ENCODE data around the gene MIXL1.
"Not testable (repeated sequence)": the region's sequence is repeated elsewhere in the genome, so short reads cannot be mapped to it uniquely, and the experiment has no call there.

Gene MIXL1

DNA sequence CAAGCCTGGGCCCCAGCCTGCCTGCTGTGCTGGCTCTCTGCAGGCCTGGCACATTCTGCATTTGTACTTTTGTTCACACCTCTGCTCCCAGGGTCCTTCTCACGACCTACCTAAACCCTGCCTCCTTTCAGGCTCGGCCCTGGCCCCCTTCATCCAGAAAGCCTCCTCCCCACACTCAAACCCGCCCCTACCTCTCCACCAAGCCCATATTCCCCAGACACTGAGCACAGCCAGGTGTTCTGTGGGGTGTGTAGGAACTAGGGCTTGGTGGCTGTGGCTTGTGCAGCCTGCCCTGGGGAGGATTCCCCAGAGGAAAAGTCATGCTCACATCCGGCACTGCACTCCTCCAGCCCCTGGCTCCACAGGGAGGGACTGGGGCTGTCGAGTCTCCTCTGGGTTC is 8.2 kb upstream of the MIXL1 start:
- no peak for DNase-seq (ENCODE audit: low read depth in 2 of 2)

DNA sequence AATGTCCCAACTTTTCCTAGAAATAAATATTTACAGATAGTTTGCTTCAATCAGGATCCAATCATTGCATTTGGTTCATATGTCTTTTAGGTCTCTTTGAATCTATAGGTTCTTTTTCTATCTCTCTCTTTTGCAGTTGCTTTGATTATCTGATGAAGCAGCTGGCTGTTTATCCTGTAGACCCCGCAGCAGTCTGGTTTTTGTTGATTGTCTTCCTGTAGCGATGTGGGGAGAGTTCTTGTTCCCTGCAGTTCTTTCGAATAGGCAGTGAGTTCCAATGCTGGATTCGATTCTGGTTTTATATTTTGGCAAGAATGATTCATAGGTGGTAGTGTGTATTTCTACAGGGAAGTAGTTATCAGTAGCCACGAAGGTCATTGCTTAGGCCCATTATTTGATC is 7.4 kb upstream of the MIXL1 start:
- DNase-seq (ENCODE audit: low read depth in 2 of 2) = no peak

- DNase-seq (ENCODE audit: low read depth in 2 of 2) = no peak
Observed at GRCh38 chr1:226217273-226217672, 6.2 kb upstream of the MIXL1 start.

DNA sequence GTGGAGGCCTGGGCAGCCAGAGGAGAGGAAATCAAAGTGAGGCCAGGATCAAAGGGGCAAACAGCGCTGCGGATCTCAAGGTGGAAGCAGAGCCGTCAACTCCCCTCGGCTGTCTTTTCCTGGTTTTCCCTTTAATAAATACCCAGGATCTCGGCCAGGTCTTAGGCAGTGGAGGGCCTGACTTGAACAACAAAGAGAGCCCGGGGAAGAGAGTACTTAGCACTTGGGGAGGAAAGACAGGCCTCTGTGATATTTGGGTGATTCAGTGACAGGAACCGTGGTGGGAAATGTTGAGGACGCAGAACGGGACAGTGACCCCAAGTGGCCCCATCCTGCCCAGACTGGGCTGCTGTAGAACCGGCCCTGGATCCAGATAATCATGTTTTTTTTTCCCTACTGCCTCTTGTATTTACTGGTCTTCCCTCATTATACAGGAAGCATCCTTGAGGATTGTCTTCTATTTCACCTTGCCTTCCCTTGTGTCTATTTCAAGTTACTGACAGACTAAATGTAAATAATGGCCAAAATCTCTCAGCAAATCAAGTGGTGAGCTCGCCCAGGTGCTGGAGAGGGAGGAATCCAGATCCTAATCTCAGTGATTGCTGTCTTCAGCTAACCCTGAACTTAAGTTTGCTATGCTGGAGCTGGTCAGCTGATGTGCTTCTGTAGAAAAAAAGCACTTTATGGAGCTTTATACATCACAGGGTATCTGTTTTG is 2.8 kb upstream of the MIXL1 start:
- DNase-seq (ENCODE audit: low read depth in 2 of 2) = no peak

DNA sequence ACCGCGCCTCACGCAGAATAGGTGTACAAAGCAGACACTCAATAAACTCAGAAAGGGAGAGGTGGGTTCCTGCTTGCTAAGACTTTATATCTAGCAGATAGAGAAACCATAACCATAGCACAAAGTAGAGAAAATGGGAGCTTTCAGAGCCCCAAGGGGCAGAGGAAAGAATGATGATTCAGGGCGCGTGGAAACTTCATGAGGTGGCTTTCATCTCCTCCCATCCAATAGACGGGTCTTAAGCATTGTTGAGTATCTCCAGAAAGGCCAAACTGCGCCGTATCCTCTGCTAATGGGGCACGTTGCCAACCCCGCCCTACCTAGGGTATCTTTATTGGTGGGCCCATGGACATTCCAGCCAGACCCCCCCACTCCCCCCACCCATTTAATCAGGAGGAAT is 778 bp upstream of the MIXL1 start:
- DNase-seq (ENCODE audit: low read depth in 2 of 2) = no peak

DNA sequence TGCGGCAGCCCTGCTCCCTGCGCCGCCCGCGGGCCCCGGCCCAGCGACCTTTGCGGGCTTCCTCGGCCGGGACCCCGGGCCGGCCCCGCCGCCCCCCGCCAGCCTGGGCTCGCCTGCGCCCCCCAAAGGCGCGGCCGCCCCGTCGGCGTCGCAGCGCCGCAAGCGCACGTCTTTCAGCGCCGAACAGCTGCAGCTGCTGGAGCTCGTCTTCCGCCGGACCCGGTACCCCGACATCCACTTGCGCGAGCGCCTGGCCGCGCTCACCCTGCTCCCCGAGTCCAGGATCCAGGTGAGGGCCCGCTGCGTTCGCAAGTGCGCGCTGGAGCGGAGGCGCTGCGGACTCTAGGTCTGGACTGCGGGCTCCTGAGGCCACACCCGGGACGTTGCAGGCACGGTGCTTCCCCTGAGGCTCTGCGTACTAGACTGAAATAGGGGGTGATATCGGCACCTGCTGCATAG is 351 bp downstream of the MIXL1 start:
- no peak for DNase-seq (ENCODE audit: low read depth in 2 of 2)

DNA sequence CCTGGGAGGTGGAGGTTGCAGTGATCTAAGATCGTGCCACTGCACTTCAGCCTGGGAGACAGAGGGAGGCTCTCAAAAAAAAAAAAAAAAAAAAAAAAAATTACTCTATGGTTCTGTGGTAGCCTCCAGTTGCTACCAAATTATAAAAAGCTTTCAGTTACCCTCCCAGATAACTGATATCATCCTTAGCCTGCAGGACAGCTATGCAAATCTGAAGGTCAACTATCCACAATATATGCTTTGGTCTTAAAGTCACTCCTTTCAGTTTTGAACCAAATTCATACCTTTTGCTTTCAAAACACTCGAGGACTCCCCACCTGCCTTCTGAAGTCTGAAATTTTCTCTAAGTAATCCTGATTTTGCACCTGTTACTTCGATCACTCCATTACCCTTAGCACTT is 3.1 kb downstream of the MIXL1 start:
- no peak for DNase-seq (ENCODE audit: low read depth in 2 of 2)

DNA sequence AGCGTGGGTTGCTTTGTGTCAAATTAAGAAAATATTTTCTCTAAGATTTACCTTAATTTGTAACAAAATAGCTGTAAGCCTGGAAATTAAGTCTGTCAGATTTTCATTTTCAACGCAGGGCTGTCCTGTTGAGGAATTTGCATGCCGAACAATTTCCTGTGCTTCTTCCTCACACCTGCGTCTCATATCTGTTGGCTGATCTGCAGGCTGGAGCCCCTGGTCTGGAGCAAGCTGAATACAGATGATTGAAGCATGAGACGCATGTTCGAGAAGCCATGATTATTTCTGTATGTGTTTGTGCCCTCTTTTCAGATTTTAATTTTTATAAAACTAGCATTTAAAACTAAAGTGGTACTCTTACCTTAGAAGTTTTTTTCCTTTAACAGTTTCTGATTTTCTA is 9.8 kb downstream of the MIXL1 start:
- no peak for DNase-seq (ENCODE audit: low read depth in 2 of 2)

DNA sequence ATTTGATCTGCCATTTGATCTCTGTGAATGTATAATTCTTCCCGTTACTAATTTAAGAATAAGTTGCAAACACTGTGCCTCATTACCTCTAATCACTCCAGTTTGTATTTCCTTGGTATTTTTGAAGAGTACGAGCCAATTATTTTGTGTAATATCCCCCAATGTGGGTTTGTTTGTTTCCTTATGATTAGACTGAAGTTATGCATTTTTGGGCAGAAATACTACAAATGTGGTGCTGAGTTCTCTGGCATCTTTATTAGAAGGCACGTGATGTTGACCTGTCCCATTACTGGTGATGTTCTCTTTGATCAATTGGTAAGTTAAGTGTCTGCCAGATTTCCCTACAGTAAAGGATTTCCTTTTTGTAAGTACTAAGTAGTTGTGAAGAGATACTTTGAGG is 10.3 kb downstream of the MIXL1 start:
- no peak for DNase-seq (ENCODE audit: low read depth in 2 of 2)

- no peak for DNase-seq (ENCODE audit: low read depth in 2 of 2)
Observed at GRCh38 chr1:226236826-226237225, 13.4 kb downstream of the MIXL1 start.

GRCh38 chr1:226239421-226239820 is 16.0 kb downstream of the MIXL1 start:
- DNase-seq (ENCODE audit: low read depth in 2 of 2) = no peak

- DNase-seq (ENCODE audit: low read depth in 2 of 2) = no peak
Observed at GRCh38 chr1:226248091-226248490, 24.6 kb downstream of the MIXL1 start.

GRCh38 chr1:226248796-226249195 is 25.3 kb downstream of the MIXL1 start:
- DNase-seq (ENCODE audit: low read depth in 2 of 2) = no peak

DNA sequence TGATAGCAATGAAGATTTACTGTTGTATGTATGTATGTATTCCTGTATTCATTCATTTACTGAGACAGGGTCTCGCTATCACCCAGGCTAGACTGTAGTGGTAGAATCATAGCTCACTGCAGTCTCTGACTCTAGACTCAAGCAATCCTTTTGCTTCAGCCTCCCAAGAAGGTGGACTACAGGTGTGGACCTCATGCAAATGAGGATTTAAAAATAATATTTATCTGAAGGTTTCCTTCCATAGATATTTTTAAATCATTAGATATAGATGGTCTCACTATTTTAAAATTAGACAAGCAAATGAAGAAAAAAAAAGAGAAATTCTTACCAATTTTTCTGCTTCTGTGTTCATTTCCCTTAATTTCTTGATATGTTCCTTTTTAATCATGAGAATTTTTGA is 27.0 kb downstream of the MIXL1 start:
- no peak for DNase-seq (ENCODE audit: low read depth in 2 of 2)

GRCh38 chr1:226252841-226253240 is 29.4 kb downstream of the MIXL1 start:
- not testable (repeated sequence) for DNase-seq (ENCODE audit: low read depth in 2 of 2)

DNA sequence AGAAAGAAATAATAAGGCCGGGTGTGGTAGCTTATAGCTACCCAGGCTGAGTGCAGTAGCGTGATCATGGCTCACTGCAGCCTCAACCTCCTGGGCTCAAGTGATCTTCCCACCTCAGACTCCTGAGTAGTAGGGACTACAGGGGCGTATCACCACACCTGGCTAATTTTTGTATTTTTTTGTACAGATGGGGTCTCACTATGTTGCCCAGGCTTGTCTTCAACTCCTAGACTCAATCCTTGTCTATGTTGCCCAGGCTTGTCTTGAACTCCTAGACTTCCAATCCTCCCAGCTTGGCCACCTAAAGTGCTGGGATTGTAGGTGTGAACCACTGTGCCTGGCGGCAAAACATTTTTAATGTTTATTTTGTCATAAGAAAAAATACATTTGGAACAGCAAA is 30.5 kb downstream of the MIXL1 start:
- DNase-seq (ENCODE audit: low read depth in 2 of 2) = no peak

- no peak for DNase-seq (ENCODE audit: low read depth in 2 of 2)
Observed at GRCh38 chr1:226255380-226255779, 31.9 kb downstream of the MIXL1 start.

- no peak for DNase-seq (ENCODE audit: low read depth in 2 of 2)
Observed at GRCh38 chr1:226261818-226262217, 38.4 kb downstream of the MIXL1 start.

GRCh38 chr1:226268421-226269124 is 45.1 kb downstream of the MIXL1 start:
- DNase-seq (ENCODE audit: low read depth in 2 of 2) = no peak

DNA sequence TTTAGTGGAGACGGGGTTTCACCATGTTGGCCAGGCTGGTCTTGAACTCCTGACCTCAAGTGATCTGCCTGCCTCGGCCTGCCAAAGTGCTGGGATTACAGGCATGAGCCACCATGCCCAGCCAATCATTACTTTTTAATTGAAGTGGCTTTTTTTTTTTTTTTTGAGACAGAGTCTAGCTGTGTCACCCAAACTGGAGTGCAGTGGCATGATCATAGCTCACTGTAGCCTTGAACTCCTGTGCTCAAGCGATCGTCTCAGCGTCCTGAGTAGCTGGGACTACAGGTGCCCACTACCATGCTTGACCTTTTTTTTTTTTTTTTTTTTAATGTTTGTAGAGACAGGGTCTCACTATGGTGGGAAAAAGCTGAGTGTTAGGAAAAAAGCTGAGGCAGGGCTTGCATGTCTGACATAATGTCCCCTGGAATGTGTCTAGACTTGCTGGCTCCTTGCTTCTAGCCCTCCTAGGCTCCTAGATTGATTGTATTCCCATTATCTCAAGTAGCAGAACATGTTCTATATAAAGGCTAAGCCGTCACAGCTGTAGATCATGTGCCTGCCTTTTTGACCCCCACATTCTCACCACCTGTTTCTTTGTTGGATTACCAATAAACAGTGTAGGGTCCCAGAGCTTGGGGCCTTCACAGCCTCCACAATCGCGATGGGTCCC is 48.9 kb downstream of the MIXL1 start:
- DNase-seq (ENCODE audit: low read depth in 2 of 2) = not testable (repeated sequence)

- no peak for DNase-seq (ENCODE audit: low read depth in 2 of 2)
Observed at GRCh38 chr1:226274138-226274537, 50.7 kb downstream of the MIXL1 start.

DNA sequence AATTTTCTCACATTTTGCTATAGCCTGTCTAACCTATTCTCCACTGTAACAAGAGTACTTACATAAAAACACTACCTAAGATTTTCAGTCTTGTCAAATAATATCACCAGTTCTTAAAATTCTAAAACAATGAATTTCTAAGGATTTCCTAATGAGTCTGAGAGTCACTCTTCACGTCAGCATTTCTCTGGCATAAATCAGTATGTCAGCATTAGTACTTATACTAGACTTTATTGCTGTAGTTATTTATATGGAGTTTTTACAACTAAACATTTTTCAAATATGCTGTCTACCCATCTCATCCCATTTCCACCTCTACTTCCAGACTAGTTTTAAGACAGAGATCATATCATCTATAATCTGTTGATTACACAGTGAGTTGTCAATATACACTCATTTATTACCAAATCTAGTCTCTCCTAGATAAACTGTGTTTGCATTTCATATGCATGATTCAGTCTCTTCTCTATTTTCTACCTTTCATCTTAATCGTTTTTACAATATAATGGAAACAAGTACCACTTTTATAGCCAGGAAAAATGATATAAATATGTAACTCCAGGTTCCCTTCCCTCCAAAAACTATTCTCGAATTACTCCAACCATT is 52.7 kb downstream of the MIXL1 start:
- no peak for DNase-seq (ENCODE audit: low read depth in 2 of 2)
